Stimulated activated CD4-positive, alpha-beta T cell treated with anti-CD3 and anti-CD28 coated beads, TNF-alpha, amount 100 ng/mL, for 1 hour (primary cell): ENCODE results near the gene DNAJC19.
"Not testable (repeated sequence)": the region's sequence is repeated elsewhere in the genome, so short reads cannot be mapped to it uniquely, and the experiment has no call there.

Experiments used
- DNase-seq, 3 donors: peaks; one replicate each; pipeline ENCODE4 v3.0.0-alpha.2; 2020; ENCODE audit warnings: low read depth in 3 of 3, low spot score in 1 of 3

The DNAJC19 gene

DNA sequence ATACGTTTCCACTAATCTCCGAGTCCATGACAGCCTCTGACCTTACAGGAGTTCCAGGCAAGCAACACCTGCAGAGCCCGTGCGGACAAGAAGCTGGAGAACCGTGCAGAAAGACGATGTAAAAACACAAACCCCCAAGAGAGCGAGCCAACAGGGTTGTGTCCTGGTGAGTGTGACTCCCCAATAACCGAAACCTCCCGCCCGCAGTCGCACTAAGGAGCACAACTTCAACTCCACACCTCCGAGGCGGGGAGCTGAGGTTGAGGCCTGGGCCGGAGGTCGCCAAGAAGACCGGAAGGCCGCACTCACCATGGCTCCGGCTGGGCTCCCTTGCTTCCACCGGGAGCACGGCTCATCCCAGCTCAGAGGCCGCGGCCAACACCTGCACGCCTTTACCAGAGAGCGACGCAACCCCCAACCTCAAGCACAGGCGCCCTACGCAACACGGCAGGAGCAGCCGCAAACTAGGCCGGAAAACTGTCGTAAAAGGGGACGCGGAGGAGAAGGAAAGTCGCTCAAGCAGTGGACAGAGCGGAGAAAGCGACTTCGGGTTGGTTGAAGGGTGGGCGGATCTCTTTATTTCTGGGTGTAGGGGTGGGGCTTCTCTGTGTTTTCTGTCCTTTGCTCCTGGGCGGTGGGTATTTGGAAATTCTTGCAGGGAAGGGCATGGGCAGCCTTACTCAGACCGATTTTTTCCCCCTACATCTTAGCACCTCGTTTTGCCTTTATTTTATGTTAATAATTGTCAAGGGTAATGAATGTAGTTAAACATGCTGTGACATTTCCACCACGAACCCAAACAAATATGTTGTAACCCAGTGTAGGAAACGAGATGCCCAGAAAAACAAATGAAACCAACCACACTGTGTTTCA, at the start of gene DNAJC19:
DNAJC19 (minus strand) TSS at position 446 of the 873 bp plus-strand sequence; CDS start at position 312, 134 bp downstream.
- DNase-seq, result peak; percentile 68 to 78 (median 74)

DNA sequence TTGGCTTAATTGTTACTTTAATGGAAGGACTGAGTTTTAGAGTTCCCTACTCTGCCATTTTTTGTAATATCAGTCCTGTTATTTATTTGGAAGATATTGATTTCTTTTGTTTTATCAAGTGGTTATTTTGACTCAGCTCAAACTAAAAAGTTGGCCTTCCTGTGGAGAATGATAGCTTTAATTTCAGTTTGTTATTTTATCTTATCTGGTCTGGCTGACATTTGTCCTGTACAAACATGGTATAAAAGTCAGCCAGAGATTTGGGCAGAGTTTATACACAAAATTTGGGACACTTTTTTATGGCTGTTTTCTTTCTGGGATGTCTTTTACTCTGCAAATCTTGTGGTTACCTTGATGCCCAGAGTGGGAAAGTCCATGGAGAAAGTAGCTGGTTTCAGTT, 41.4 kb upstream of the DNAJC19 start:
- no peak for DNase-seq

DNA sequence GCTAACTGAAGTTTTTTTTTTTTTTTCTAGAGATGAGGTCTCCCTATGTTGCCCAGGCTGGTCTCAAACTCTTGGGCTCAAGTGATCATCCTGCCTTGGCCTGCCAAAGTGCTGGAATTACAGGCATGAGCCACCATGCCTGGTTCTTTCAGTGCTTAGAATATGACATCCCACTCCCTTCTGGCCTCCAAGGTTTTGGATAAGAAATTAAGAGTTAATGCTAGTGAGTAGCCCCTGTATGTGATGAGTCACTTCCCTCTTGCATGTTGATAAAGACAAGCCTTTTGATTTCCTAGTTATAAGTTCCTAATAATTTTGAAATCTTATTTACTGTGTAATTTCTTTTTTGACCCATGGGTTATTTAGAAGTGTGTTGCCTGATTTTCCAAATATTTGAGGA, 35.7 kb upstream of the DNAJC19 start:
- no peak for DNase-seq

DNA sequence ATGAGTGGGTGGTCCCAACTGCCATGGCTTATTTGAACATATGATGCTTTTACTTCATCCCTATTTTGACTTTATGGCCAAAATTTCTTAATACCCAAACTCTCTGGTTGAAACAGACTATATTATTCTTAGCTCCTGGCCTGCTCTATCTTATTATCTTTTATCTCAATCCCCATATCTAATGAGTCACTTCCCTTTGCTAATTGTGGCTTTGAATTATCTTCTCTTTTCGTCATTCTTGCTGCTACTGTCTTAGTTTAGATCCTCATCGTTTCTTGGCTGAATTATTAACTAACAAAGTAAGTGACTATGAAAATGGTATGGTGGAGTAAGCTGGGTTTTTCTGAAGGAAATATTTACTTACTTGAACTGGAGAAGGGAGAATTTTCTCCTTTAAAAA, 28.2 kb upstream of the DNAJC19 start:
- no peak for DNase-seq

DNA sequence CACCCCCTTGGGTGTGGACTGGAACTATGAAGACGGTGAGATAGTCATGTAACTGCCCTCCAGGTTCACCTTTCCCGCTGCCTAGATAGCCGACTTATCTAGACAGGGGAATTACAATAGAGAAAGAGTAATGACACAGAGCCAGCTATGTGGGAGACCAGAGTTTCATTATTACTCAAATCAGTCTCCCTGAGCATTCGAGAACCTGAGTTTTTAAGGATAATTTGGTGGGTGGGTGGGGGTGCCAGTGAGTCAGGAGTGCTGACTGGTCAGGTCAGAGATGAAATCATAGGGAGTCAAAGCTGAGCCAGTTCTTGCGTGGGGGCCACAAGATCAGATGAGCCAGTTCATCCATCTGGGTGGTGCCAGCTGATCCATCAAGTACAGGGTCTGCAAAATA, 19.7 kb upstream of the DNAJC19 start:
- DNase-seq, result no peak

DNA sequence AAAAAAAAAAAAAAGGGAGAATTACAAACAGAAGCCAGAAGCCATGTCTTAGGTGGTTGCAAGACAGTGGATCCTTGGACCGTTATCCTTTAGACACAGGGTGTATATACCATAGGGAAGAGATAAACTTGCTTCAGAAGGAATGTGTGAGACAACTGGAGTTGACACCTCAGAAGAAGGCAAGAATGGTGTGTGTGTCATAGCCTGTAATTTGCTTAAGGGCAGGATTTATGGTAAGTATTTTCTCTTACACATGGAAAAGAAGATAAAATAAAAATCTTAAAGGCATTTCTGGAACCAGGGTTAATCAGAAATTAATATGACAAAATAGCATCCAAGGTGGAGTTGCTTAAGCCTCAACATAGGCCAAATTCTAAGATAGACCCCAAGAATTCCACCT, 19.3 kb upstream of the DNAJC19 start:
- no peak for DNase-seq

DNA sequence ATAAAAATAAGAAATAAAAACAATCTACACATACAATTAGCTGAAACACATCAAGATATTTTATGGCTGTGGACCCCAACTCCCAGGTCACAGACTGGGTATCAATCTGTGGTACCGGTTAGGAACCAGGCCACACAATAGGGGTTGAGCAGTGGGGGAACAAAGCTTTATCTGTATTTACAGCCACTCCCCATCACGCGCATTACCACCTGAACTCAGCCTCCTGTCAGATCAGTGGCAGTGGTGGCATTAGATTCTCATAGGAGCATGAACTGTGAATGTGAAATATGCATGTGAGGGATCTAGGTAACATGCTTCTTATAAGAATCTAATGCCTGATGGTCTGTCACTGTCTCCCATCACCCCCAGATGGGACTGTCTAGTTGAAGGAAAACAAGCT, 17.7 kb upstream of the DNAJC19 start:
- no peak for DNase-seq

DNA sequence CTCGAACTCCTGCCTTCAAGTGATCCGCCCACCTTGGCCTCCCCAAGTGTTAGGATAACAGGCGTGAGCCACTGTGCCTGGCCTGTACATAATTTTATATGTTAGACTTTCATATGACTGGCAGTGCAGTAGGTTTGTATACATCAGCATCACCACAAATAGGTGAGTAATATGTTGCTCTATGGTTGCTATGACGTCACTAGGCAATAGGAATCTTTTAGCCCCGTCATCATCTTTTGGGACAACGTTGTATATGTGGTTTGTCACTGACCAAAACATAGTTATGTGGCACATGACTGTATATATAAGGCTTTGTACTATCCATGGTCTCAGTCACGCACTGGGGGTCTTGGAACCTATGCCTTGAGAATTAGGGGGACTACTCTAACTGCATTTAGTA, 17.0 kb upstream of the DNAJC19 start:
- DNase-seq, result no peak

DNA sequence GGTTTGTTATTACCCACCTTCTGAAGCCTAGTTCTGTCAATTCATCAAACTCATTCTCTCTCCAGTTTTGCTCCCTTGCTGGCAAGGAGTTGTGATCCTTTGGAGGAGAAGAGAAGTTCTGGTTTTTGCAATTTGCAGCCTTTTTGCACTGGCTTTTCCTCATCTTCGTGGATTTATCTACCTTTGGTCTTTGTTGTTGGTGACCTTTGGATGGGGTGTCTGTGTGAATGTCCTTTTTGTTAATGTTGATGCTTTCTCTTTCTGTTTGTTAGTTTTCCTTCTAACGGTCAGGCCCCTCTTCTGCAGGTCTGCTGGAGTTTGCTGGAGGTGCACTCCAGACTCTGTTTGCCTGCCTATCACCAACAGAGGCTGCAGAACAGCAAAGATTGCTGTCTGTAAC, 13.9 kb upstream of the DNAJC19 start:
- not testable (repeated sequence) for DNase-seq

DNA sequence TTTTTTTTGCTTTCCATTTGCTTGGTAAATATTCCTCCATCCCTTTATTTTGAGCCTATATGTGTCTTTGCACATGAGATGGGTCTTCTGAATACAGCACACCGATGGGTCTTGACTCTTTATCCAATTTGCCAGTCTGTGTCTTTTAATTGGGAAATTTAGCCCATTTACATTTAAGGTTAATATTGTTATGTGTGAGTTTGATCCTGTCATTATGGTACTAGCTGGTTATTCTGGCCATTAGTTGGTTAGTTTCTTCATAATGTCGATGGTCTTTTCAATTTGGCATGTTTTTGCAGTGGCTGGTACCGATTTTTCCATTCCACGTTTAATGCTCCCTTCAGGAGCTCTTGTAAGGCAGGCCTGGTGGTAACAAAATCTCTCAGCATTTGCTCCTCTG, 12.8 kb upstream of the DNAJC19 start:
- DNase-seq, result not testable (repeated sequence)

DNA sequence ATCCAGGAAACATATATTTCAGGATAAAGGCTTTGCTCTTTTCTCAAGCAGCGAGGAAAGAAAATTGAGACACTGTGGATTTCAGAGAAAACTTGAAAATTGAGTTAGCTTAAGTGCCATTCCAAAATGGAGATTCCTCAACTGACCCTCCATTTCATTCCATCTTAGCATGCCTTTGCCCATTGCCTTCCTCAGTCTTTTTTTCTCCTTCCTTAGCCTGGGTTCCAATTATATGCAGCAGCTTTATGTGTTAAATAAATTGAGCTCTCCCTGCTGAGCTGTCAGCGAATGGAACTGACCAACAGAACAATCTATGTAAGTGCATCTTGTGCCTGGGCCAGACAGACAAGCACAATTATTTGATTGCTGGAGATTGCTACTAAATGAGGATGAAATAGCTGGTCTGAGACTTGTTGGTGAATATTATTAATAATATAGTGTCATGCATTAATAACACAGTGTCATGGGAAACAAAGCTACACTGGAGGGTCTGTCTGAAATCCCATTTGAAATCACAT, 6.9 kb upstream of the DNAJC19 start:
- DNase-seq, result no peak

DNA sequence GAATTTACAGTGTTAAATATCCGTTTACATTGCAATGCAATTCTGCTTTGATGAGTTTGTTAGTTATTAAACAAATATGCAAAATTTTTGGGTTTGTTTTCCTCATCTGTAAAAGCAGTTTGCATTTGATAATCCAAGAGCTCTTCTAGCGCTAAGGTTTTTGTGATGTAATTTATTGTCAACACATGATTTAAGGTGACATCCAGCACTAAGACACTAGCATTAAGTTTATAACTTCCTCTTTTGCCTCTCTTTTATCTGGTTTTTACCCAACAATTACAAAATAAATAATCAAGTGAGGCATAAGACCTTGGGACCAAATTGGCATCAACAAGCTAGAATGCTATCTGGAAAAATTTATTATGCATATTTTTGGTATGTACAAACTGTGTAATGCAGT, 969 bp upstream of the DNAJC19 start:
- no peak for DNase-seq

DNA sequence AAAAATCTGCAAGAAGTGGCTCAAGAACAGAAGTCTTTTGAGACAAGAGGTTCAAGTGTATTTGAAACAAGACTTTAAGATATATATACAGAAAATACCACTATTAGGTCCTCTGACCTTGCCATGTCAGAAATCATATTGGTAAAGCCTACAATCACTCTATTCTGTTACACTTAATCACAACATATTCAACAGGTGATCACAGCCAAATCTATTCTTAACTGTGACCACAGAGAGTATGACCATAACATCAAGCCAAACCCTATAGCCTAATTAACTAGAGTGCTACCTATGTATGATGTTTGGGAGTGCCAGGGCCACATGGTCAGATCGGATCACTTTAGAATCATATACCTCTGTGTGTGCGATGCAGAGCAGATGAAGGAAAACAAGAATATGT, 2.2 kb downstream of the DNAJC19 start:
- DNase-seq, result no peak

DNA sequence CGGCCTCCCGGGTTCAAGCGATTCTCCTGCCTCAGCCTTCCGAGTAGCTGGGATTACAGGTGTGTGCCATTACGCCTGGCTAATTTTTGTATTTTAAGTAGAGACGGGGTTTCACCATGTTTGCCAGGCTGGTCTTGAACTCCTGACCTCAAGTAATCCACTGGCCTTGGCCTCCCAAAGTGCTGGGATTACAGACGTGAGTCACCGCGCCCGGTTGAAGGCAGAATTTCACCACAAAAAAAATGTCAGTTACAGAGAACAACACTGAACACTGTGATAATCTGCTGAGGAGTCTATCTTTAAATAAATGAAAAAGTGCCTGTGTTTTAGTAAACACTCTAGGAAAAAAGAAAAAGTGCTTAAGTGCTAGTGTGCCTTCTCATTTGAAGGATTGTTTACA, 3.2 kb downstream of the DNAJC19 start:
- DNase-seq, result not testable (repeated sequence)

DNA sequence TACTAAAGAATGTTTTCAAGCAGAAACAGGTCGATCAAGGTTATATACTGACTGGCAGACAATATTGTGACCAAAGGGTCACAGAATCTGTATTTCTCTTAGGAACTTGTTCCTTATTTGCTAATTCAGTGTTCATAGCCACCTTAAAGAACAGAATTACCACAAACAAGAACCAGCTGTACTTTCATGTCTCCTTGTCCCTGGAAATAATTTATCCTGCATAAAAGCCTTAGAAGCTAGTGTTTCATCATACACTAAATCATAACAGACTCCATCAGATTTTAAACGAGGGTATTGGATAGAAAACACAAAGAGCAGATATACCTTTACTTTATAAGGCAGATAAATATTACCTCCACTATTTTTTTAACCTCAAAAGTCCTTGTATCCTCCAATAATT, 6.4 kb downstream of the DNAJC19 start:
- no peak for DNase-seq

DNA sequence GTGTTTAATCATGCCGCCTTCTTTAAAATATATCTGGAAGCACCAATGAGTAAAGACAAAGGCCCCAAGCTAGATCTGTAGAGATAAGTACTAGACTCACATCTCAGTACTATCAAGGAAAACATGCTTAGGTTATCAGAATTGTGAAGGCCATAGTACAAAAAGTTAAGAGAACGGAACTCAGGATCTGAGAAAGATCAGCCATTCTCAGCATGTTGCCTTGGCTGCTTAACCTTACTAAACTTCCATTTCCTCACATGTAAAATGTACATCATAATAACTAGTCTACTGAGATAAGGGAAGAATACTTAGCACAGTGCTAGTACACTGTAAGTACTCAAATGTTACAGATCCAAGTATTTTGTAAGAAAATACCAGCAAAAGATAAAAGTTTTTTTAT, 7.6 kb downstream of the DNAJC19 start:
- DNase-seq, result no peak

DNA sequence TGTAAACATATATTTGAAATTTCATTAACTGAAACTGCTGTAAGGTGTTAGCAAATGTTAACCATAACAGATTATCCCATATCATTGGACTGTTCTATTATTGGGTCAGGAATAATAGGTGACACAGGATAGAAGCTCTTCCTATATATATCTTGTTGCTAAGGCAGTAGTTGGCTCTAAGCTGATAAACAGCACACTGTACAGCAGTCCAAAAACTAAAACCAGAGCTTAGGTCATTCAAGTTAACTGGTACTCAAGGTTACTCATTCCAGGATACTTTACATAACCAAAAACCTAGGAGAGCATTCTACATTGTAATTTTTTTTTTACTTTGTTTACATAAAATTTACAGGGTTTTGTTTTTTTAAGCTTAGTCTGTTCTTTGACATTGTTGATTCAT, 8.9 kb downstream of the DNAJC19 start:
- no peak for DNase-seq

DNA sequence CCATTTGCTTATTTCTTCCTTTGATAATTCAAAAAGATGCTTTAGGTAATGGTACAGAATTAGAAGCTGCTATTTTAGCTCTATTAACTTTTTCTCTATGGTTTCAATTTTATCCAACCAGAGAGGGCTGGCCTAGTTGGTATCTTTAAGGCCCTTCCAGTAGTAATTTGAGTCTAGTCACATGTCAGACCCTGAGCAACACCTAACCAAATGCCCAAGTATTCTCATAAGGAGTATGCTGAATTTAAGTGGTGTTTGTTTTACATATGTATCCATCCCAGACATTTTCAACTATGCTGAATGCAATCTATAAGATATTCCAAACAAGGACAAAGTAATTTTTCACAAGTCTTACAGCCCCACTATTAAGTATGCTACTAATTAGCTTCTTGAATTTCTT, 9.6 kb downstream of the DNAJC19 start:
- no peak for DNase-seq

DNA sequence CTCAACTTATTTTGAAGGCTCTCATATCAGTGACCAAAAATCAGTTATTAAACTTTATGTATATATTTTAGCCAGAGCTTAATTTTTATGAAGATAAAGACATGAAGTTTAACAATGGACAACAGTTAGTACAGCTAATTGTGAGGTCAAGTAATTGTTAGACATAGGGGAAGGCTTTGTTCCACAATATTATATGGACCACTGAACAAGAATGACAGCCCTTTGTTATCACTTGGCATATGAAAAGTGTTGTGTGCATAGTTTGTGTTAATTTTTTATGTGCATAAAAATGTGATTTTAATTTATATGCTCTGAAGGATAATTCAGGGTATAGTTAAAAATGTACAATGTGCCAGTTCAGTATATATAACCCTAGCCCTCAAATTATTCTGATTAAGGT, 12.0 kb downstream of the DNAJC19 start:
- no peak for DNase-seq

DNA sequence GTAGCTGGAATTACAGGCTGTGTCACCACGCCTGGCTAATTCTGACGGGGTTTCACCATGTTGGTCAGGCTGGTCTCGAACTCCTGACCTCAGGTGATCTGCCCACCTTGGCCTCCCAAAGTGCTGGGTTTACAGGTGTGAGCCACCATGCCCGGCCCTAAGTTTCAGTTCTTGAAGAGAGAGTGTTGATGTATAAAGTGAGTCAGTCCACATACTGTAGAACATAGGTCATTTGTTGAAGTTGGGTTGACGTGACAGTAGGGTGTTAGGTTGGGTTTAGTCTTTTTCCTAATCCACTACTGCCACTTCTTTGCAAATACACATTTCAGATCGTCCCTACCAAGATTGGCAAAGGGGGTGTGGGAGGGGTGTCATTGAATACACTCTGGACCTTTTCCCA, 15.2 kb downstream of the DNAJC19 start:
- no peak for DNase-seq

DNA sequence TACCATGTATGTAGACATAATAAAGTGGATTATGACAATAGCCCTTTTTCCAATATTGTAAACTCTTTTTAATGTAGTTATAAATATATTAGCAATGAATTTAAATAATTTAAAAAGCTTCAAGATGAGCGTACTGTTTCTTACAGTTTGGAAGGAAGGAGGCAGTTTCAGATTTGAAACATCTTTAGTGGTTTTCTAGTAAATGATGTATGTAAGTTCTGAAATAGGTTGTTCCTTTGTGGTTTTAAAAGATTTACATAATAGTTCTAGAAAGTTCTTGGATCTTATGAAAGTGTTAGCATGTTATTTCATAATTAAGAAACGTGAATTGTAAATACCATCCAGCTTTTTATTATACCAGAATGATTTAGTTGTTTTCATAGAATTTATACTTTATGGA, 16.0 kb downstream of the DNAJC19 start:
- DNase-seq, result no peak

DNA sequence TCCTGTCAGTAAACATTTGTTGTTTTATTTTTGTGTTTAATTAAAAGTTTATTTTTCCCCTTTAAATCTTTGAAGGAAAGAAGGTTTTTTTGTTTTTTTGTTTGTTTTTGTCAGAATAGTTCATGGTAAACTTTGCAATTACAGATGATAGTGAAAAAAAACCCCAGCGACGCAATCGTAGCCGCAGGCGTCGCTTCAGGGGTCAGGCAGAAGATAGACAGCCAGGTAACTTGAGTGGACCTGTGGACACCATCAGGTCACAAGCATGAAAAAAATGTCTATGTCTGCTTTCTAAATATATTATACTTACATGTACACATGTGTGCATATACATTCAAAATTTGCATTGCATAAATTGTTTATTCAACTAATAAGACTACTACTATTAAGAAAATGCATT, 18.6 kb downstream of the DNAJC19 start:
- no peak for DNase-seq

DNA sequence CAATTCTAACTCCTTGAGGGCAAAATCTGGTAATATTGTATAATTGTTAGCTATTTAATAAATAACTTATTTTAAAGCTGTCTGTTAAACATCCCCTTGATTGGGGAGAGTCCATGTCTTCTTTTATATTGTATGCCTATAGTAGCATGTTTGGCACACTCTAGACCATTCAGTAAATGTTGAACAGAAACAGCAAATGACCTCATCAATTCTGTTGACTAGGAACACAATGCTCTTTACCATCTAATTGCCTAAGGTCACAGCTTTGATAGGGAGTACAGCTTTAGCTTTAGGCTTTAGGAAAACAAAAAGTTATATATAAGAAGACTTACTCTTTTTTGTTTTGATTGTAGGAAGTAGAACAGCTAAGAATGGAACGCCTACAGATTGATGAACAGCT, 27.0 kb downstream of the DNAJC19 start:
- DNase-seq, result no peak
